ENCODE results near the gene IMPG2. TPM values are rescaled to one million over a fixed set of nuclear protein-coding genes. Genes with fewer than 3 reads are reported as not detected.

Gene IMPG2
- total RNA-seq, 5 donors from 2014 or later (not counting 1 experiment from before 2014, with no cell fraction given) = 0.56 to 0.88 (median 0.76) TPM

- H3K36me3 ChIP-seq (ENCODE audit: control insufficient read depth in 2 of 2, extremely low read depth in 1 of 2, insufficient read depth in 1 of 2, low read length in 1 of 2) = no peaks in the 10 kb centered on the region
- H3K4me3 ChIP-seq (ENCODE audit: control insufficient read depth in 1 of 2, extremely low read depth in 1 of 2, low read length in 1 of 2) = no peak overlapping the region
- H3K27ac ChIP-seq (ENCODE audit: low read length) = no peak overlapping the region
- POLR2A ChIA-PET = no interaction called here
- Mint-ChIP-seq H3K9me3 (no peaks in the 10 kb centered on the region), H3K27me3 (no peaks in the 10 kb centered on the region), H3K36me3 (peaks cover 47% of the 10 kb centered on the region), H3K4me1 (no peaks in the 10 kb centered on the region), H3K4me3 (no peak overlapping the region), H3K27ac (no peak overlapping the region)
- CTCF ChIA-PET = no interaction called here
- H3K9me3 ChIP-seq = no peaks in the 10 kb centered on the region
- WGBS (ENCODE audit: insufficient coverage) = no CpG with 5 or more reads among the region's 1 CpG
- DNase-seq = no peak
- ATAC-seq (replicated peaks in 1 of 4) = no peak
- no peaks in the 10 kb centered on the region for H3K27me3 ChIP-seq (replicated peaks in 1 of 2; ENCODE audit: control insufficient read depth in 2 of 2, extremely low read depth in 1 of 2, insufficient read depth in 2 of 2, low read length in 1 of 2)
- no peaks in the 10 kb centered on the region for H3K4me1 ChIP-seq (ENCODE audit: control insufficient read depth in 1 of 2, extremely low read depth in 1 of 2, insufficient read depth in 2 of 2, low read length in 2 of 2)
These were observed 68.1 kb downstream of the IMPG2 start for GRCh38 chr3:101252307-101252706.

- Mint-ChIP-seq H3K27me3 (no peaks in the 10 kb centered on the region), H3K27ac (no peak overlapping the region), H3K4me1 (no peaks in the 10 kb centered on the region), H3K4me3 (no peak overlapping the region), H3K9me3 (no peaks in the 10 kb centered on the region), H3K36me3 (peaks cover 42% of the 10 kb centered on the region)
- Histone ChIP-seq H3K4me1 (ENCODE audit: control insufficient read depth in 1 of 2, extremely low read depth in 1 of 2, insufficient read depth in 2 of 2, low read length in 2 of 2) (no peaks in the 10 kb centered on the region), H3K27ac (ENCODE audit: low read length) (no peak overlapping the region), H3K36me3 (ENCODE audit: control insufficient read depth in 2 of 2, extremely low read depth in 1 of 2, insufficient read depth in 1 of 2, low read length in 1 of 2) (no peaks in the 10 kb centered on the region), H3K4me3 (ENCODE audit: control insufficient read depth in 1 of 2, extremely low read depth in 1 of 2, low read length in 1 of 2) (no peak overlapping the region), H3K27me3 (replicated peaks in 1 of 2; ENCODE audit: control insufficient read depth in 2 of 2, extremely low read depth in 1 of 2, insufficient read depth in 2 of 2, low read length in 1 of 2) (no peaks in the 10 kb centered on the region), H3K9me3 (no peaks in the 10 kb centered on the region)
- DNase-seq (no peak), ATAC-seq (replicated peaks in 1 of 4) (no peak)
- no CpG with 5 or more reads among the region's 2 CpGs for WGBS (ENCODE audit: insufficient coverage)
- POLR2A ChIA-PET = interaction anchor here in 1 of 2 donors (0.6 kb wide), 1 partner anchor 316 kb away, joined by 3 read pairs; no protein-coding TSS in a partner anchor
- CTCF ChIA-PET = no interaction called here
These were observed 68.9 kb downstream of the IMPG2 start for GRCh38 chr3:101251441-101251840.

GRCh38 chr3:101249522-101249921 is 70.9 kb downstream of the IMPG2 start:
- no peak for ATAC-seq (replicated peaks in 1 of 4)
- Mint-ChIP-seq H3K4me1 (no peaks in the 10 kb centered on the region), H3K36me3 (peaks cover 42% of the 10 kb centered on the region), H3K27ac (no peak overlapping the region), H3K4me3 (no peak overlapping the region), H3K27me3 (no peaks in the 10 kb centered on the region), H3K9me3 (no peaks in the 10 kb centered on the region)
- WGBS (ENCODE audit: insufficient coverage) = no CpG with 5 or more reads among the region's 3 CpGs
- H3K4me1 ChIP-seq (ENCODE audit: control insufficient read depth in 1 of 2, extremely low read depth in 1 of 2, insufficient read depth in 2 of 2, low read length in 2 of 2) = no peaks in the 10 kb centered on the region
- CTCF ChIA-PET = no interaction called here
- POLR2A ChIA-PET = interaction anchor here in 1 of 2 donors (1.0 kb wide), 1 partner anchor 39 kb away, joined by 7 read pairs; no protein-coding TSS in a partner anchor
- DNase-seq = no peak
- no peaks in the 10 kb centered on the region for H3K27me3 ChIP-seq (replicated peaks in 1 of 2; ENCODE audit: control insufficient read depth in 2 of 2, extremely low read depth in 1 of 2, insufficient read depth in 2 of 2, low read length in 1 of 2)
- H3K36me3 ChIP-seq (ENCODE audit: control insufficient read depth in 2 of 2, extremely low read depth in 1 of 2, insufficient read depth in 1 of 2, low read length in 1 of 2) = no peaks in the 10 kb centered on the region
- H3K9me3 ChIP-seq = no peaks in the 10 kb centered on the region
- no peak overlapping the region for H3K4me3 ChIP-seq (ENCODE audit: control insufficient read depth in 1 of 2, extremely low read depth in 1 of 2, low read length in 1 of 2)
- no peak overlapping the region for H3K27ac ChIP-seq (ENCODE audit: low read length)

- H3K9me3 ChIP-seq = no peaks in the 10 kb centered on the region
- H3K27ac Mint-ChIP-seq = no peak overlapping the region
- no peaks in the 10 kb centered on the region for H3K27me3 Mint-ChIP-seq
- H3K4me1 ChIP-seq (ENCODE audit: control insufficient read depth in 1 of 2, extremely low read depth in 1 of 2, insufficient read depth in 2 of 2, low read length in 2 of 2) = no peaks in the 10 kb centered on the region
- no peaks in the 10 kb centered on the region for H3K36me3 ChIP-seq (ENCODE audit: control insufficient read depth in 2 of 2, extremely low read depth in 1 of 2, insufficient read depth in 1 of 2, low read length in 1 of 2)
- DNase-seq (no peak), ATAC-seq (replicated peaks in 1 of 4) (no peak)
- POLR2A ChIA-PET = interaction anchor here in 1 of 2 donors (1.0 kb wide), 1 partner anchor 38 kb away, joined by 7 read pairs; no protein-coding TSS in a partner anchor
- no peaks in the 10 kb centered on the region for H3K9me3 Mint-ChIP-seq
- 50% methylated on average over 1 of the region's 2 CpGs for WGBS (ENCODE audit: insufficient coverage)
- H3K4me1 Mint-ChIP-seq = no peaks in the 10 kb centered on the region
- CTCF ChIA-PET = no interaction called here
- no peak overlapping the region for H3K4me3 Mint-ChIP-seq
- H3K27me3 ChIP-seq (replicated peaks in 1 of 2; ENCODE audit: control insufficient read depth in 2 of 2, extremely low read depth in 1 of 2, insufficient read depth in 2 of 2, low read length in 1 of 2) = no peaks in the 10 kb centered on the region
- no peak overlapping the region for H3K4me3 ChIP-seq (ENCODE audit: control insufficient read depth in 1 of 2, extremely low read depth in 1 of 2, low read length in 1 of 2)
- no peak overlapping the region for H3K27ac ChIP-seq (ENCODE audit: low read length)
- peaks cover 50% of the 10 kb centered on the region for H3K36me3 Mint-ChIP-seq
These were observed 71.6 kb downstream of the IMPG2 start for GRCh38 chr3:101248736-101249135.

- Mint-ChIP-seq H3K36me3 (peaks cover 59% of the 10 kb centered on the region), H3K27me3 (no peaks in the 10 kb centered on the region), H3K9me3 (peaks cover 0 to 5% (median 0%) of the 10 kb centered on the region in 3 donors), H3K4me1 (no peaks in the 10 kb centered on the region), H3K4me3 (no peak overlapping the region), H3K27ac (no peak overlapping the region)
- DNase-seq (no peak), ATAC-seq (replicated peaks in 1 of 4) (no peak)
- ChIA-PET CTCF (no interaction called here), POLR2A (no interaction called here)
- Histone ChIP-seq H3K9me3 (no peaks in the 10 kb centered on the region), H3K27me3 (replicated peaks in 1 of 2; ENCODE audit: control insufficient read depth in 2 of 2, extremely low read depth in 1 of 2, insufficient read depth in 2 of 2, low read length in 1 of 2) (no peaks in the 10 kb centered on the region), H3K4me1 (ENCODE audit: control insufficient read depth in 1 of 2, extremely low read depth in 1 of 2, insufficient read depth in 2 of 2, low read length in 2 of 2) (no peaks in the 10 kb centered on the region), H3K4me3 (ENCODE audit: control insufficient read depth in 1 of 2, extremely low read depth in 1 of 2, low read length in 1 of 2) (no peak overlapping the region), H3K36me3 (ENCODE audit: control insufficient read depth in 2 of 2, extremely low read depth in 1 of 2, insufficient read depth in 1 of 2, low read length in 1 of 2) (peaks cover 0 to 3% of the 10 kb centered on the region in 2 donors), H3K27ac (ENCODE audit: low read length) (no peak overlapping the region)
- WGBS (ENCODE audit: insufficient coverage) = 93% methylated on average over 2 of the region's 5 CpGs
These were observed 76.2 kb downstream of the IMPG2 start for GRCh38 chr3:101244212-101244575.

GRCh38 chr3:101243285-101244211 is 76.8 kb downstream of the IMPG2 start:
- Mint-ChIP-seq H3K36me3 (peaks cover 56% of the 10 kb centered on the region), H3K4me3 (no peak overlapping the region), H3K9me3 (peaks cover 0 to 5% (median 0%) of the 10 kb centered on the region in 3 donors), H3K27me3 (no peaks in the 10 kb centered on the region), H3K27ac (no peak overlapping the region), H3K4me1 (no peaks in the 10 kb centered on the region)
- Histone ChIP-seq H3K27ac (ENCODE audit: low read length) (no peak overlapping the region), H3K27me3 (replicated peaks in 1 of 2; ENCODE audit: control insufficient read depth in 2 of 2, extremely low read depth in 1 of 2, insufficient read depth in 2 of 2, low read length in 1 of 2) (no peaks in the 10 kb centered on the region), H3K4me3 (ENCODE audit: control insufficient read depth in 1 of 2, extremely low read depth in 1 of 2, low read length in 1 of 2) (no peak overlapping the region), H3K4me1 (ENCODE audit: control insufficient read depth in 1 of 2, extremely low read depth in 1 of 2, insufficient read depth in 2 of 2, low read length in 2 of 2) (no peaks in the 10 kb centered on the region), H3K9me3 (no peaks in the 10 kb centered on the region), H3K36me3 (ENCODE audit: control insufficient read depth in 2 of 2, extremely low read depth in 1 of 2, insufficient read depth in 1 of 2, low read length in 1 of 2) (peaks cover 0 to 3% of the 10 kb centered on the region in 2 donors)
- CTCF ChIA-PET = no interaction called here
- POLR2A ChIA-PET = no interaction called here
- no peak for DNase-seq
- no peak for ATAC-seq (replicated peaks in 1 of 4)
- 83% methylated on average over 1 of the region's 4 CpGs for WGBS (ENCODE audit: insufficient coverage)
